ENCODE measurements around the gene HS3ST2.

The HS3ST2 gene

DNA sequence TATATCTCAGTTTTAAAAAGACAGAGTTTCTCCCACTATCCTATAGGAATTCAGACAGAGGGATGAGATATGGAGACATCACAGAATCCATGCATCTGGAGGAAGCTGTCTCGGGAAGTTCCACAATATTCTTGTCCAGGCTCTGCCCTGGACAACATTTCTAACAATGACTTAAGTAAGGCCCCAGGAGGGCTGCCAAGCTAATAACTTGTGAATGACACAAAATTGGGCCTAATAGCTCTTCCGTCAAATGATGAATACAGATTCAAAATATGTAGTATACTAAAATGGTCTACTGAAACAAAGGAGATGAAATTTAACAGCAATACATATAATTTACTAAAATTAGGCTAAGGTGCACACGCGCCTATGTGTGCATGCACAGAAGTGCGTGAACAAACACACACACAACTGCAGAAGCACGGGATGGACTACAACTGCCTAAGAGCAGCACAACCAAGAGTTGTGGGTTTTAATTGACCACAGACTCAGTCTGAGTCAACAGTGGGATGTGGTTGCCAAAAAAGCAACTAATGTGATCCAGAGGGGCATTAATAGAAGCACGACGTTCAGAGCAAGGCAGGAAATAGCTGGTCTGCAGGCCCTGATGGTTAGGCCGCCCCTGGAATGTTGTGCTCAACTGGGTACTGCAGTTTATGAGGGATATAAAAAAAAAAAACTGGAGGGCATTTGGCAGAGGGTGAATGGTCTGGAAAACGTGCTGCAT, 26.3 kb upstream of the HS3ST2 start:
- no peak overlapping the region for H3K4me3 ChIP-seq (ENCODE audit: low read depth in 1 of 2, low read length in 2 of 2)
- peak; percentile 20 for DNase-seq
- H3K9ac ChIP-seq (ENCODE audit: low read depth, low read length), result no peak overlapping the region
- H3K4me2 ChIP-seq (ENCODE audit: insufficient read depth, low read length), result no peak overlapping the region
- peak; percentile 59; the same call in 2 of the 3 replicates for ATAC-seq (ENCODE audit: insufficient read depth, low read depth)
- H3K9me3 ChIP-seq (ENCODE audit: insufficient read depth, low read length, severe bottlenecking), result no peaks in the 10 kb centered on the region
- no peak overlapping the region for H3K27ac ChIP-seq (ENCODE audit: low read length)
- H3K27me3 ChIP-seq (ENCODE audit: insufficient read depth, low read length, poor library complexity), result peaks cover 9% of the 10 kb centered on the region
- no peaks in the 10 kb centered on the region for H3K79me2 ChIP-seq (ENCODE audit: insufficient read depth, low read length)
- H3K36me3 ChIP-seq (ENCODE audit: insufficient read depth, low read length), result no peaks in the 10 kb centered on the region
- no peak for TF ChIP-seq EZH2 (IDR thresholded peaks at IDR 0.05; ENCODE audit: borderline replicate concordance, low read depth, low read length, severe bottlenecking)
- TF ChIP-seq, protein P1, sequence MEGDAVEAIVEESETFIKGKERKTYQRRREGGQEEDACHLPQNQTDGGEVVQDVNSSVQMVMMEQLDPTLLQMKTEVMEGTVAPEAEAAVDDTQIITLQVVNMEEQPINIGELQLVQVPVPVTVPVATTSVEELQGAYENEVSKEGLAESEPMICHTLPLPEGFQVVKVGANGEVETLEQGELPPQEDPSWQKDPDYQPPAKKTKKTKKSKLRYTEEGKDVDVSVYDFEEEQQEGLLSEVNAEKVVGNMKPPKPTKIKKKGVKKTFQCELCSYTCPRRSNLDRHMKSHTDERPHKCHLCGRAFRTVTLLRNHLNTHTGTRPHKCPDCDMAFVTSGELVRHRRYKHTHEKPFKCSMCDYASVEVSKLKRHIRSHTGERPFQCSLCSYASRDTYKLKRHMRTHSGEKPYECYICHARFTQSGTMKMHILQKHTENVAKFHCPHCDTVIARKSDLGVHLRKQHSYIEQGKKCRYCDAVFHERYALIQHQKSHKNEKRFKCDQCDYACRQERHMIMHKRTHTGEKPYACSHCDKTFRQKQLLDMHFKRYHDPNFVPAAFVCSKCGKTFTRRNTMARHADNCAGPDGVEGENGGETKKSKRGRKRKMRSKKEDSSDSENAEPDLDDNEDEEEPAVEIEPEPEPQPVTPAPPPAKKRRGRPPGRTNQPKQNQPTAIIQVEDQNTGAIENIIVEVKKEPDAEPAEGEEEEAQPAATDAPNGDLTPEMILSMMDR (IDR thresholded peaks at IDR 0.05; ENCODE audit: borderline replicate concordance, extremely low read depth, low read length, poor library complexity, severe bottlenecking), result no peak
- H4K20me1 ChIP-seq (ENCODE audit: insufficient read depth, low read length), result no peaks in the 10 kb centered on the region
- peaks cover 4% of the 10 kb centered on the region; the same call in 1 of the 2 replicates for H3K4me1 ChIP-seq (ENCODE audit: insufficient read depth, low read length)
- H2AFZ ChIP-seq (ENCODE audit: low read depth, low read length), result no peak overlapping the region

DNA sequence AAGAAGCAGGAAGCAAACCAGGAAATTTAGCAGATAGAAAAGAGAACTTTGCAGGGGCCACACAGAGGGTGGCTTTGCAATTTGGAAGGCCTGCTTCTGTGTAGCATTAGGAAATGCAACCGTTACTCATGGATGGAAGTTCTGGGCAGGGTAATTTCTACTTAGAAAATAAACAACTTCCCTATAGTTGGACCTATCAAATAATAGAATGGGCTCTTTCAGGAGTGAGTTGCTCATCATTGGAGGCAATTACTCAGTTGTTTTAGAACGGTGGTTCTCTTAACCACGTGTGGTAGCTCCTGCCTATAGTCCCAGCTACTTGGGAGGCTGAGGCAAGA, 25.8 kb upstream of the HS3ST2 start:
- H2AFZ ChIP-seq (ENCODE audit: low read depth, low read length), result no peak overlapping the region
- TF ChIP-seq, protein P1 (IDR thresholded peaks at IDR 0.05; ENCODE audit: borderline replicate concordance, extremely low read depth, low read length, poor library complexity, severe bottlenecking), result no peak
- no peak for TF ChIP-seq EZH2 (IDR thresholded peaks at IDR 0.05; ENCODE audit: borderline replicate concordance, low read depth, low read length, severe bottlenecking)
- DNase-seq (no peak), ATAC-seq (ENCODE audit: insufficient read depth, low read depth) (no peak)
- H3K9me3 ChIP-seq (ENCODE audit: insufficient read depth, low read length, severe bottlenecking), result no peaks in the 10 kb centered on the region
- H3K4me2 ChIP-seq (ENCODE audit: insufficient read depth, low read length), result no peak overlapping the region
- no peak overlapping the region for H3K9ac ChIP-seq (ENCODE audit: low read depth, low read length)
- H3K4me1 ChIP-seq (ENCODE audit: insufficient read depth, low read length), result peaks cover 4% of the 10 kb centered on the region; the same call in 1 of the 2 replicates
- H3K27ac ChIP-seq (ENCODE audit: low read length), result no peak overlapping the region
- H4K20me1 ChIP-seq (ENCODE audit: insufficient read depth, low read length), result no peaks in the 10 kb centered on the region
- peaks cover 9% of the 10 kb centered on the region for H3K27me3 ChIP-seq (ENCODE audit: insufficient read depth, low read length, poor library complexity)
- no peaks in the 10 kb centered on the region for H3K79me2 ChIP-seq (ENCODE audit: insufficient read depth, low read length)
- no peak overlapping the region for H3K4me3 ChIP-seq (ENCODE audit: low read depth in 1 of 2, low read length in 2 of 2)
- no peaks in the 10 kb centered on the region for H3K36me3 ChIP-seq (ENCODE audit: insufficient read depth, low read length)

DNA sequence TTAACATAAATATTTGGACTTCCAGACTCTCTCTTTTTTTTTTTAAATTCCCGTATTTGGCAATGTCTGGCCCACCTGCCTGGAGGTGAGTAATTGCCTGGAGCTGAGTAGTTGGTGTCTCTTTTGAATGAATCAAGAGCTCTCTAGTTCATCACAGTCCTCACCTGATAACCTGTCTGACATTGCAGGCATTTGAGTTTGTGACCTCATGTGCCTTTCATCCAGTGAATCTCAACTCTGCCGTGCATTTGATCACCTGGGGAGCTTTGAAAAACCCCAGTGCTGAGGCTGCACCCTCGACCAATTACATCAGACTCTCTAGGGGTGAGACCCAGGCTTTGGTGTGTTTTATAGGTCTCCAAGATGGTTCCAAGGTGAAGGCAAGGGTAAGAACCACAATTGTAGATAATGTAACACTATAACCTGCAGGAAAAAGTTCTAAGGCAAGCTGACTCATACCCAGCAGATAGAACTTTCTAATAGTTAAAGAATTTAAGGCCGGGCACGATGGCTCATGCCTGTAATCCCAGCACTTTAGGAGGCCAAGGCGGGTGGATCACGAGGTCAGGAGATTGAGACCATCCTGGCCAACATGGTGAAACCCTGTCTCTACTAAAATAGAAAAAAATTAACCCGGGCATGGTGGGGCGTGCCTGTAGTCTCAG, 24.5 kb upstream of the HS3ST2 start:
- H3K36me3 ChIP-seq (ENCODE audit: insufficient read depth, low read length), result no peaks in the 10 kb centered on the region
- H3K4me3 ChIP-seq (ENCODE audit: low read depth in 1 of 2, low read length in 2 of 2), result no peak overlapping the region
- no peak overlapping the region for H2AFZ ChIP-seq (ENCODE audit: low read depth, low read length)
- H3K27me3 ChIP-seq (ENCODE audit: insufficient read depth, low read length, poor library complexity), result peaks cover 9% of the 10 kb centered on the region
- no peak overlapping the region for H3K27ac ChIP-seq (ENCODE audit: low read length)
- H4K20me1 ChIP-seq (ENCODE audit: insufficient read depth, low read length), result no peaks in the 10 kb centered on the region
- DNase-seq, result no peak
- H3K79me2 ChIP-seq (ENCODE audit: insufficient read depth, low read length), result no peaks in the 10 kb centered on the region
- no peak for ATAC-seq (ENCODE audit: insufficient read depth, low read depth)
- H3K9me3 ChIP-seq (ENCODE audit: insufficient read depth, low read length, severe bottlenecking), result peaks cover 4% of the 10 kb centered on the region
- no peak overlapping the region for H3K4me2 ChIP-seq (ENCODE audit: insufficient read depth, low read length)
- no peak overlapping the region for H3K9ac ChIP-seq (ENCODE audit: low read depth, low read length)
- peaks cover 4% of the 10 kb centered on the region; the same call in 1 of the 2 replicates for H3K4me1 ChIP-seq (ENCODE audit: insufficient read depth, low read length)
- TF ChIP-seq EZH2 (IDR thresholded peaks at IDR 0.05; ENCODE audit: borderline replicate concordance, low read depth, low read length, severe bottlenecking), result no peak
- TF ChIP-seq, protein P1 (IDR thresholded peaks at IDR 0.05; ENCODE audit: borderline replicate concordance, extremely low read depth, low read length, poor library complexity, severe bottlenecking), result no peak

Measured in DND-41 (cell line).